ENCODE results near the gene PACS2.
A peak's percentile ranks its signal among the peaks of the same experiment; 100 is the strongest.

Gene PACS2

DNA sequence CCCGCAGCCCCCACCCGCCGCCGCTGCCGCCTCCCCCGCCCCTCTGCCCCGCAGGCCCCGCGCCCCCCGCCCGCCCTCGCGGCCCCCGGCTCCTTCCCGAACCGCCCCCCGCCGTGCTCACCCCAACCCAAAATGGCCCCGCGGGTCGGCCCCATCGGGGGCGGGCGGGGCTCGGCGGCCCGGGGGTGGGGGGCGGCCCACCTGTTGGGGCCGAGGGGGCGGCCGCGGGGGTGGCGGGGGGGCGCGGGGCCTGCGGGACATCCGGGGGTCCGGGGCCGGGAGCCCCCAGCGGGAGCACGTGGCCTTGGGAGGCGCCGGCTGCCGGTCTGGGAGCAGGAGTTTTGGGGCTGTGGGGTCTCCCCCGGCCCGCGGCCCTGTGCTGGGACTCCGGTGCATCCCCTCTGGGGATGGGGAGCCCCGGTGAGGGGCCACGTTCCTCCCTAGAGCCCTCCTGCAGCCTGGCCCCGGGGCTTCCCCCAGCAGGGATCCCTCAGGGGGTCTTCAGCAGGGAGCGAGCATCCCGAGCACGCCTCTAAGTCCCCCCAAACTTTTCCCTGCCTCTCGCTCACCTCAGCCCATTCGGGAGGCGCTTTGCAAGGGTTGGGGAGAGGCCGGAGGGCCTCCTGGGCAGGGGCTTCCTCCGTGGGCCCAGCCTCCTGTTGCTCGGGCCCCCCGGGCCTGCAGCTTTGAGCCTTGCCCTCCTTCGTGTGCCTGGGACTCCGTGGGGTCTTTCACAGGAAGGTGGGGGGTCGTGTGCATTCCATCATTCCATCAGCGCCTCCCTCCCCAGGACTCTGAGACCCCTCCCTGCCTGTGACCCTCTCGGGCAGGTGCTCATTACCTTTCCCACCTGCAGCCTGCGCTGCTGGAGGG is 105.8 kb downstream of the PACS2 start:
- H3K4me3 ChIP-seq (replicated peaks; ENCODE audit: insufficient read depth, low read length), result peak overlapping the region; percentile 85
- peak overlapping the region; percentile 71 for H3K27ac ChIP-seq (replicated peaks)
- TF ChIP-seq, protein P1, sequence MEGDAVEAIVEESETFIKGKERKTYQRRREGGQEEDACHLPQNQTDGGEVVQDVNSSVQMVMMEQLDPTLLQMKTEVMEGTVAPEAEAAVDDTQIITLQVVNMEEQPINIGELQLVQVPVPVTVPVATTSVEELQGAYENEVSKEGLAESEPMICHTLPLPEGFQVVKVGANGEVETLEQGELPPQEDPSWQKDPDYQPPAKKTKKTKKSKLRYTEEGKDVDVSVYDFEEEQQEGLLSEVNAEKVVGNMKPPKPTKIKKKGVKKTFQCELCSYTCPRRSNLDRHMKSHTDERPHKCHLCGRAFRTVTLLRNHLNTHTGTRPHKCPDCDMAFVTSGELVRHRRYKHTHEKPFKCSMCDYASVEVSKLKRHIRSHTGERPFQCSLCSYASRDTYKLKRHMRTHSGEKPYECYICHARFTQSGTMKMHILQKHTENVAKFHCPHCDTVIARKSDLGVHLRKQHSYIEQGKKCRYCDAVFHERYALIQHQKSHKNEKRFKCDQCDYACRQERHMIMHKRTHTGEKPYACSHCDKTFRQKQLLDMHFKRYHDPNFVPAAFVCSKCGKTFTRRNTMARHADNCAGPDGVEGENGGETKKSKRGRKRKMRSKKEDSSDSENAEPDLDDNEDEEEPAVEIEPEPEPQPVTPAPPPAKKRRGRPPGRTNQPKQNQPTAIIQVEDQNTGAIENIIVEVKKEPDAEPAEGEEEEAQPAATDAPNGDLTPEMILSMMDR (IDR thresholded peaks at IDR 0.05; ENCODE audit: insufficient read depth, low read length), result no peak
- no peak for TF ChIP-seq SPI1 (IDR thresholded peaks at IDR 0.05; ENCODE audit: borderline replicate concordance, low read depth)
- TF ChIP-seq GABPA (IDR thresholded peaks at IDR 0.05; ENCODE audit: low read depth), result no peak
- TF ChIP-seq, protein P2, sequence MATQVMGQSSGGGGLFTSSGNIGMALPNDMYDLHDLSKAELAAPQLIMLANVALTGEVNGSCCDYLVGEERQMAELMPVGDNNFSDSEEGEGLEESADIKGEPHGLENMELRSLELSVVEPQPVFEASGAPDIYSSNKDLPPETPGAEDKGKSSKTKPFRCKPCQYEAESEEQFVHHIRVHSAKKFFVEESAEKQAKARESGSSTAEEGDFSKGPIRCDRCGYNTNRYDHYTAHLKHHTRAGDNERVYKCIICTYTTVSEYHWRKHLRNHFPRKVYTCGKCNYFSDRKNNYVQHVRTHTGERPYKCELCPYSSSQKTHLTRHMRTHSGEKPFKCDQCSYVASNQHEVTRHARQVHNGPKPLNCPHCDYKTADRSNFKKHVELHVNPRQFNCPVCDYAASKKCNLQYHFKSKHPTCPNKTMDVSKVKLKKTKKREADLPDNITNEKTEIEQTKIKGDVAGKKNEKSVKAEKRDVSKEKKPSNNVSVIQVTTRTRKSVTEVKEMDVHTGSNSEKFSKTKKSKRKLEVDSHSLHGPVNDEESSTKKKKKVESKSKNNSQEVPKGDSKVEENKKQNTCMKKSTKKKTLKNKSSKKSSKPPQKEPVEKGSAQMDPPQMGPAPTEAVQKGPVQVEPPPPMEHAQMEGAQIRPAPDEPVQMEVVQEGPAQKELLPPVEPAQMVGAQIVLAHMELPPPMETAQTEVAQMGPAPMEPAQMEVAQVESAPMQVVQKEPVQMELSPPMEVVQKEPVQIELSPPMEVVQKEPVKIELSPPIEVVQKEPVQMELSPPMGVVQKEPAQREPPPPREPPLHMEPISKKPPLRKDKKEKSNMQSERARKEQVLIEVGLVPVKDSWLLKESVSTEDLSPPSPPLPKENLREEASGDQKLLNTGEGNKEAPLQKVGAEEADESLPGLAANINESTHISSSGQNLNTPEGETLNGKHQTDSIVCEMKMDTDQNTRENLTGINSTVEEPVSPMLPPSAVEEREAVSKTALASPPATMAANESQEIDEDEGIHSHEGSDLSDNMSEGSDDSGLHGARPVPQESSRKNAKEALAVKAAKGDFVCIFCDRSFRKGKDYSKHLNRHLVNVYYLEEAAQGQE (IDR thresholded peaks at IDR 0.05; ENCODE audit: insufficient replicate concordance, low read depth), result no peak
- no peak for TF ChIP-seq POLR2AphosphoS5 (IDR thresholded peaks at IDR 0.05; ENCODE audit: low read depth)
- H3K27me3 ChIP-seq (ENCODE audit: insufficient read depth, poor library complexity, severe bottlenecking), result no peaks in the 10 kb centered on the region
- no peak for DNase-seq (ENCODE audit: low read depth in 1 of 2, low spot score in 1 of 2)

DNA sequence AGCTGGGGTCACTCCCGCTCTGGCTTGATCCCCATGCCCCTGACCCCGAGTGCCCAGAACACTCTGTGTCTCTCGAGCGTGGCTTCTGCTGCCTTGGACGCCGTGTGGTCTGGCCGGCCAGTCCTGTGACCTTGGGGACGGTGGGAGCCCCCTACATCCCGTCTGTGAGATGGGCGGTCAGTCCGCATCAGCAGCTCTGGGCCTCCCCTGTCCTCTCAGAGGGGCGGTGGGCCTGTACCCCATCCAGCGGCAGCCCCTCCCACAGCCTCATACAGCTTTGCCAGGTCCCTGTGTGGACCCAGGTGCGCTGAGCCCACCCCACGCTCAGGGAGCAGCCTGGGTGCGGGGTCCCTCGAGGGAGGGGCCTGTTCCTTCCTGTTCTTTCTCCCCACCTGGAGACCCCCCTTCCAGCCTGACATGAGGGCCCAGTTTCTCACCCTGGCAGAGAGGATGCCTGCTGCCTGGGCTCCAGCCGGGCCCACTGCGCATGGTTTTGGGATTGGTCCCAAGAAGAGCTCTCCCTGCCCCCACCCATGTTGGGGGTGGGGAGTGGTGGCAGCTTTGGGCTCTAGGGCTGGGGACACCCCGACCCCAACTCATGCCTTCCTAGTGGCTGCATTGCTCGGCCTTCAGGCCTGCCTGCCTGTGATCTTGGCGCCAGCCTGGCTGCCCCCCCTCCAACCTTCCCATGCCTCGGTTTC is 106.6 kb downstream of the PACS2 start:
- Histone ChIP-seq H3K27ac (replicated peaks) (peak overlapping the region; percentile 71), H3K4me3 (replicated peaks; ENCODE audit: insufficient read depth, low read length) (peak overlapping the region; percentile 85), H3K27me3 (ENCODE audit: insufficient read depth, poor library complexity, severe bottlenecking) (no peaks in the 10 kb centered on the region)
- DNase-seq (ENCODE audit: low read depth in 1 of 2, low spot score in 1 of 2), result no peak
- TF ChIP-seq, protein P1 (IDR thresholded peaks at IDR 0.05; ENCODE audit: insufficient read depth, low read length), result no peak
- TF ChIP-seq SPI1 (IDR thresholded peaks at IDR 0.05; ENCODE audit: borderline replicate concordance, low read depth) (no peak), POLR2AphosphoS5 (IDR thresholded peaks at IDR 0.05; ENCODE audit: low read depth) (no peak), GABPA (IDR thresholded peaks at IDR 0.05; ENCODE audit: low read depth) (no peak)
- TF ChIP-seq, protein P2 (IDR thresholded peaks at IDR 0.05; ENCODE audit: insufficient replicate concordance, low read depth), result no peak

DNA sequence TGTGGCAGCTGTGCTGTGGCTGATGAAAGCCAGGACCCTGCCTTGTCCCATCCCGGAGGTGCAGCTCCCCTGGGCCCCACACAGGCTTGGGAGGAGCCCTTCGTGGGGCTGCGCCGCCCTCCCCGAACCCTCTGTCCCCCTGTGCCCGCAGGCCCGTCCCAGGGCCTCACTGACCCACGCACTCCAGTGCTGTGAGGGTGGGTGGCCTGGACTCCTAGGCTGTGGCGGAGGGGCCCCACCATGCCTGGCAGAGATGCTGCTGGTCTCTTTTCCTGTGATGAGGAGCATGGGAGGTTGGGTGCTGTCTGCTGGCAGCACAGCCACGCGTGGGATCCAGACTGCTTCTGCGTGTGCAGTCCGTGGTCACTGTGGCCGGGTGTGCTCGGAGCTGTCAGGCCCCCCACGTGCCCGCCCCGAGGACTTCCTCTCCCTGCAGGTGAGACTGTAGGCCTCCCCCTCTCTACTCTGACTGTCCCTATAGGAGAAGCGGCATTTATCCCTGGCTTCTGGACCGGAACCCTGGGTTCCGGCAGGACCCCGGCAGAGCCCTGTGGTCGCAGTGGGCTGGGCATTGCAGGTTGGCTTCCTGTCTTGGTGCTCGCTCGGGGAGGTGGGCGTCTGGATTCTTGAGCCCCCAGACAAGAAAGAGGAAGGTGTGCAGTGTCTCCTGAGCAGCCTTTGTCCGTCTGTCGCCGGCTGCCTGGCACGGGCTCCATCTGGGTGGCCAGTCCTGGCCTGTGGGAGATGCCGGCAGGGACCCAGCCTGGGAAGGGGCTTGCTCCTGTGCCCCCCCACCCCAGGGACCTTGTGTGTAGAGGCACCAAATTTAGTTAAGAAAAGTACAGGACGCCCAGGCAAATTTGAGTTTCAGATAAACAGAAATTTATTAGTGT is 107.4 kb downstream of the PACS2 start:
- TF ChIP-seq POLR2AphosphoS5 (IDR thresholded peaks at IDR 0.05; ENCODE audit: low read depth) (0 out of 2 replicates have a peak, but pooled peaks have one; percentile 23), GABPA (IDR thresholded peaks at IDR 0.05; ENCODE audit: low read depth) (no peak), SPI1 (IDR thresholded peaks at IDR 0.05; ENCODE audit: borderline replicate concordance, low read depth) (peak; percentile 16; the same call in 1 of the 2 replicates)
- TF ChIP-seq, protein P1 (IDR thresholded peaks at IDR 0.05; ENCODE audit: insufficient read depth, low read length), result no peak
- Histone ChIP-seq H3K27ac (replicated peaks) (peak overlapping the region; percentile 24; the same call in 1 of the 2 replicates), H3K27me3 (ENCODE audit: insufficient read depth, poor library complexity, severe bottlenecking) (no peaks in the 10 kb centered on the region), H3K4me3 (replicated peaks; ENCODE audit: insufficient read depth, low read length) (peak overlapping the region; percentile 85)
- DNase-seq (ENCODE audit: low read depth in 1 of 2, low spot score in 1 of 2), result peak in 1 of 2 experiments; percentile 16

Measured in HL-60 (cell line).